Kidney (tissue), 14 donors: ENCODE measurements around the gene ZNF165. TPM values are rescaled to one million over a fixed set of nuclear protein-coding genes. Genes with fewer than 3 reads are reported as not detected.

Source experiments
- DNase-seq, 5 donors: peaks; one replicate each; pipeline ENCODE4 v3.0.0-alpha.2; 2013 to 2020
- FAIRE-seq: peaks from 2 replicates; lab custom pipeline; 2012; peaks lifted over from hg19 to GRCh38; lab: Jason Lieb, UNC
- H3K27ac ChIP-seq, 2 donors: one replicate each; pipeline ENCODE4 v1.7.0; 2013; ENCODE audit warnings: low read depth in 2 of 2, low read length in 2 of 2, inconsistent platforms in 1 of 2
- H3K27me3 ChIP-seq: one replicate; pipeline ENCODE4 v1.7.1; 2013; ENCODE audit warnings: low read length, inconsistent platforms; ENCODE audit not compliant: control insufficient read depth, insufficient read depth
- H3K36me3 ChIP-seq, 3 donors: one replicate each; pipeline versions ENCODE4 v1.7.0 to v1.7.1; 2013; ENCODE audit warnings: low read length in 3 of 3, control low read depth in 1 of 3, inconsistent platforms in 1 of 3; ENCODE audit not compliant: insufficient read depth in 3 of 3, control insufficient read depth in 2 of 3
- H3K4me1 ChIP-seq, 3 donors: one replicate each; pipeline versions ENCODE4 v1.7.0 to v1.7.1; 2013; ENCODE audit warnings: low read length in 3 of 3, inconsistent platforms in 1 of 3, low read depth in 1 of 3; ENCODE audit not compliant: control insufficient read depth in 2 of 3, insufficient read depth in 2 of 3
- H3K4me3 ChIP-seq, 3 donors: one replicate each; pipeline versions ENCODE4 v1.7.0 to v1.8.1; 2013; ENCODE audit warnings: low read length in 3 of 3, control low read depth in 1 of 3, inconsistent platforms in 1 of 3
- H3K9ac ChIP-seq, 3 donors: one replicate each; pipeline versions ENCODE4 v1.7.0 to v1.7.1; 2013; ENCODE audit warnings: low read length in 3 of 3, control low read depth in 1 of 3, inconsistent platforms in 1 of 3
- H3K9me3 ChIP-seq, 3 donors: one replicate each; pipeline versions ENCODE4 v1.7.0 to v1.7.1; 2013; ENCODE audit warnings: low read length in 3 of 3, control low read depth in 1 of 3, inconsistent platforms in 1 of 3; ENCODE audit not compliant: control insufficient read depth in 2 of 3, insufficient read depth in 1 of 3
- CTCF ChIP-seq: IDR thresholded peaks from 3 replicates; pipeline ENCODE4 v1.5.1; 2012; ENCODE audit warnings: mild to moderate bottlenecking, moderate library complexity, borderline replicate concordance; ENCODE audit not compliant: insufficient read depth; ENCODE audit errors: extremely low read depth
- intact Hi-C: fragments of 100-400 bp; cut with DNase I; formaldehyde crosslinking; loops from one replicate; pipeline ENCODE4 v1.11.1; 2022
- polyA plus RNA-seq: library from polyadenylated mRNA; stranded (reverse); fragments of 350-450 nt; fragmentation: Illumina TruSeq; extraction: RNeasy Lipid Tissue Mini Kit (QIAGEN cat#74804); gene quantifications from one replicate; pipeline ENCODE4 v1.2.3, GENCODE V29; 2014; ENCODE audit warnings: low read depth, low replicate concordance; ENCODE audit not compliant: insufficient read depth
- total RNA-seq: library from RNA; stranded (reverse); fragmentation: NEBNext Ultra II Directional; extraction: Animal tissue kit (Norgen Biotek cat#: 25700); gene quantifications from one replicate; pipeline ENCODE4 v1.2.1, GENCODE V29; 2021
- donor health status: control.
- donor health status: control.
- donor health status: control.
- donor health status: control.
- donor health status: control.
- donor health status: DM: yes; HTN: yes; CAD: no.
- donor health status: Normal renal cell carcinoma (clear cell type).

The ZNF165 gene
- total and polyA plus RNA-seq, 2 donors from 2014 or later: 3.0 to 3.6 TPM

- FAIRE-seq (no peak), DNase-seq (peak; percentile 87 to 94 (median 93))
- H3K4me1 ChIP-seq: peaks cover 0 to 4% (median 3%) of the 10 kb centered on the region in 3 donors
- no peaks in the 10 kb centered on the region for H3K9me3 ChIP-seq
- intact Hi-C loops: no loop called here
- peak overlapping the region; percentile 59 to 79 for H3K27ac ChIP-seq
- peak; percentile 49 for TF ChIP-seq CTCF
- no peaks in the 10 kb centered on the region for H3K36me3 ChIP-seq
- no peaks in the 10 kb centered on the region for H3K27me3 ChIP-seq
- H3K9ac ChIP-seq: peak overlapping the region; percentile 70 to 85 (median 78)
- H3K4me3 ChIP-seq: peak overlapping the region; percentile 80 to 93 (median 90)
Measured at GRCh38 chr6:28104392-28105244, 24.2 kb downstream of the ZNF165 start.

GRCh38 chr6:28105245-28105639 is 24.9 kb downstream of the ZNF165 start:
- Histone ChIP-seq H3K9me3 (no peaks in the 10 kb centered on the region), H3K36me3 (no peaks in the 10 kb centered on the region), H3K4me1 (peaks cover 0 to 4% (median 3%) of the 10 kb centered on the region in 3 donors), H3K9ac (peak overlapping the region; percentile 70 to 85 (median 78)), H3K27ac (peak overlapping the region in 1 of 2 donors; percentile 79), H3K4me3 (peak overlapping the region; percentile 80 to 93 (median 90)), H3K27me3 (no peaks in the 10 kb centered on the region)
- DNase-seq: peak in 1 of 5 donors; percentile 40
- TF ChIP-seq CTCF: no peak
- no peak for FAIRE-seq
- intact Hi-C loops: no loop called here

- H3K9ac ChIP-seq: no peak overlapping the region
- H3K9me3 ChIP-seq: no peaks in the 10 kb centered on the region
- no peak overlapping the region for H3K27ac ChIP-seq
- TF ChIP-seq CTCF: no peak
- no peak for FAIRE-seq
- H3K4me3 ChIP-seq: no peak overlapping the region
- intact Hi-C loops: no loop called here
- H3K36me3 ChIP-seq: no peaks in the 10 kb centered on the region
- DNase-seq: no peak
- peaks cover 0 to 4% (median 3%) of the 10 kb centered on the region in 3 donors for H3K4me1 ChIP-seq
- no peaks in the 10 kb centered on the region for H3K27me3 ChIP-seq
Measured at GRCh38 chr6:28107506-28107905, 27.1 kb downstream of the ZNF165 start.
